H54 (cell line): ENCODE data around the gene M1AP.

Experiments
- DNase-seq: peaks from one replicate; pipeline ENCODE4 v3.0.0; 2011; ENCODE audit warnings: low spot score, mixed read lengths; ENCODE audit not compliant: insufficient read length
- FAIRE-seq: peaks from 3 replicates; lab custom pipeline; 2011; peaks lifted over from hg19 to GRCh38; lab: Jason Lieb, UNC
- POLR2A ChIP-seq: IDR thresholded peaks from 2 replicates; pipeline ENCODE4 v1.6.1; 2011; ENCODE audit warnings: low read depth, mild to moderate bottlenecking, low read length

The M1AP gene

GRCh38 chr2:74515271-74515980, 132.7 kb downstream of the M1AP start:
- TF ChIP-seq POLR2A = no peak
- DNase-seq = no peak
- no peak for FAIRE-seq

GRCh38 chr2:74514368-74515270, 133.5 kb downstream of the M1AP start, which contains the start of gene TLX2:
TLX2 (plus strand) TSS chr2:74514450; CDS start chr2:74514807, 357 bp downstream.
- FAIRE-seq = no peak
- peak; percentile 12; the same call in 1 of the 2 replicates for TF ChIP-seq POLR2A
- no peak for DNase-seq

DNA sequence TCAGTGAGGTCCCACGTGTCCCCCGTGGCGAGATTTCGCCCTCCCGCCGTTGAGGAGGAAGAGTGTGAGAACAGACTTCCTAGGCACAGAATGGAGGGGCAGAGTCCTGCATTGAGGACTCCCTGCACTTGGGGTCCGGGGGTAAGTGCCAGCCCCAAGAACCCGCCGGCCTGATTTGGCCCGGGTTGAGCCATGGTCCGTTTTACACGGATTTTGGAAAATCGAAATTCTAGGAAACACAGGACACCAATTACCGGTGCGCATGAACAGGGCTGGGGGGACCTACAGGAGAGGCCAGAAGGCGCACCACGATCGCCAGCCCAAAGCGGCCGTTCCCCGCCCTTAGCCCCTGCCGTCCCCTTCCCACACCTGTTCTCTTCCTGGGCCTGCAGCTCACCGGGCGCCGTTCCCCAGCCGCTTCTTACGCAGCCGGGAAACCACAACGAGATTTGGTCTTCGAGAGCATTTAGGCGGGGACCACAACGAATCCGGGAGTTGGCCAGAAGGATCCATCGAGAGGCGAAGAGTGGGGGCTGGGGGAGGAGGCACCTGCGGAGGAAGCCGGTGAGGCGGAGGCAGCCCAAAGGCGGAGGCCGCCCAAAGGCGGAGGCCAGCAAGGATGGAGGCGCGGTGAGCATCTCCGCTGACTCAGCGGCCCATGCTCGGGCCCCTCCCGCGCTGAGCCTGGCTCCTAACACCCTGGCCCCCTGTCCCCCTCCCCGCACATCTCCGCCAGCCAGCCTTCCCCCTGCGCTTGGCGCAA, 134.3 kb downstream of the M1AP start:
- no peak for TF ChIP-seq POLR2A
- FAIRE-seq (no peak), DNase-seq (no peak)

- FAIRE-seq = no peak
- no peak for TF ChIP-seq POLR2A
- no peak for DNase-seq
Measured at GRCh38 chr2:74512744-74513604, 135.2 kb downstream of the M1AP start.

GRCh38 chr2:74511104-74511989, 136.8 kb downstream of the M1AP start:
- FAIRE-seq (no peak), DNase-seq (no peak)
- no peak for TF ChIP-seq POLR2A

GRCh38 chr2:74510272-74510671, 137.9 kb downstream of the M1AP start:
- FAIRE-seq (no peak), DNase-seq (no peak)
- TF ChIP-seq POLR2A = no peak

DNA sequence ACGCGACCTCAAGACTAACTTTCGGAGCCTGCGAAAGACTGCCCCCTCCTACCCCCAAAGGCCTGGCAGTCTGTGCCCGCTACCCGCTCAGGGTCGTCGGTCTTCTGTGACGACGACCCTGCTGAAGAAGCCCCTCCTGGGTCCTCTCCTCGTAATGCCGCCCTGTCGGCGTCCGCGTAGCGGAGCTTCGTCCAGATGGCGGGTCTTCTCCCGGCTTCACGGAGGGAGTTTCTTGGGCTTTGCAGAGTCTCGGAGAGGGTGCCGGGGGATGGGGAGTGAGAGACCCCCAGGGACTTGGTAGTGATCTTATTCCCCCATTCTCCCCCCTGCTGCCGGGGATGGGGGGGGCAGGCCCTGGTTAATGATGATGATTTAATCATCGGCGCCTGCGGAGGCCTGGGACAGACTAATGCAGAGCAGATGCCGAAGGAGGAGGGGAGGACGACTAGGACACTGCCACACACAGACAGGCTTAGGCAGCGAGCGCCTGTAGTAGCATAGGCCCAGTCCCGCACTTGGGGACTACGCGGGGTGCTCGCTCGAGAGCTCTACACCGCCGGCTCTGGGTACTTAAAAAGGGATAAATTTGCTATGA, 140.1 kb downstream of the M1AP start:
- TF ChIP-seq POLR2A = no peak
- FAIRE-seq (no peak), DNase-seq (no peak)
